ENCODE results near the gene SVIP. TPM values are rescaled to one million over a fixed set of nuclear protein-coding genes. Genes with fewer than 3 reads are reported as not detected.

SVIP gene
- total RNA-seq, 1 experiment from 2014 or later = not detected

Other genes starting within 250 kb of the SVIP start
- 11.1 and 15.6 TPM in 2 replicates for gene FANCF, start 204.0 kb downstream of the SVIP start, total RNA-seq (2014; rRNA removed; shearing (Covaris generic); ENCODE audit: low replicate concordance)
- gene GAS2, start 163.2 kb downstream of the SVIP start, total RNA-seq (2014; rRNA removed; shearing (Covaris generic); ENCODE audit: low replicate concordance) = 0.86 TPM in 1 of 2 replicates, not detected in the other
- gene CCDC179, start 30.7 kb upstream of the SVIP start, total RNA-seq (2014; rRNA removed; shearing (Covaris generic); ENCODE audit: low replicate concordance) = not detected in 2 replicates

All from Karpas-422 (cell line).